ENCODE results near the gene CYTH1. TPM values are rescaled to one million over a fixed set of nuclear protein-coding genes. Genes with fewer than 3 reads are reported as not detected.

Gene CYTH1
- total and polyA plus RNA-seq, 10 of the 15 experiments (the other 5 are each of a cell fraction or from before 2014, with no cell fraction given) = 6.6 to 188 (median 145) TPM

DNA sequence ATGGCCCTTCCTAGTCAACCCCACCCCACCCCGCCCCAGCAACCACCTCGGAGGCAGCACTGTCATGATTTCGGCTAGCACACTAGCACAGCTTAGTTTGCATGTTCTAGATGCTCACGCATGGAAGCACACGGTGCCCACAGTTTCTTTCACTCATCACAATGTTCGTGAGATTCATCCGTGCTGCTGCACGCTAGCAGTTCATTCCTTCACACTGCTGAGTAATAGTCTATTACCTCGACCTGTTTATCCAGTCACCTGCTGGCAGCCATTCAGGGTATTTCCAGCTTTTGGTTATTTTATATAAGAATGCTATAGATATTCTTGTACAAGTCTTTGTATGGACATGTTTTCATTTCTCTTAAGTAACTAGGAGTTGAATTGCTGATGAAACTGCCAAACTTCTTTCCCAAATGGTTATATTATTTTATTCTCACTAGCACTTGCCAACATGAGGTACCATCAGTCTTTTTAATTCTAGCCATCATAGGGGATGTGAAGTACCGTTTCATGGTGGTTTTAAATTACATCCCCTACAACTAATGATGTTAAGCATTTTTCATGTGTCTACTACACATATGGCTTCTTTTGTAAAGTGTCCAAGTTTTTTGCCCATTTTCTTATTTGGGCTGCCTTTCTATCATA lies 75.7 kb downstream of the CYTH1 start (continued):
- TF ChIP-seq, protein P1, sequence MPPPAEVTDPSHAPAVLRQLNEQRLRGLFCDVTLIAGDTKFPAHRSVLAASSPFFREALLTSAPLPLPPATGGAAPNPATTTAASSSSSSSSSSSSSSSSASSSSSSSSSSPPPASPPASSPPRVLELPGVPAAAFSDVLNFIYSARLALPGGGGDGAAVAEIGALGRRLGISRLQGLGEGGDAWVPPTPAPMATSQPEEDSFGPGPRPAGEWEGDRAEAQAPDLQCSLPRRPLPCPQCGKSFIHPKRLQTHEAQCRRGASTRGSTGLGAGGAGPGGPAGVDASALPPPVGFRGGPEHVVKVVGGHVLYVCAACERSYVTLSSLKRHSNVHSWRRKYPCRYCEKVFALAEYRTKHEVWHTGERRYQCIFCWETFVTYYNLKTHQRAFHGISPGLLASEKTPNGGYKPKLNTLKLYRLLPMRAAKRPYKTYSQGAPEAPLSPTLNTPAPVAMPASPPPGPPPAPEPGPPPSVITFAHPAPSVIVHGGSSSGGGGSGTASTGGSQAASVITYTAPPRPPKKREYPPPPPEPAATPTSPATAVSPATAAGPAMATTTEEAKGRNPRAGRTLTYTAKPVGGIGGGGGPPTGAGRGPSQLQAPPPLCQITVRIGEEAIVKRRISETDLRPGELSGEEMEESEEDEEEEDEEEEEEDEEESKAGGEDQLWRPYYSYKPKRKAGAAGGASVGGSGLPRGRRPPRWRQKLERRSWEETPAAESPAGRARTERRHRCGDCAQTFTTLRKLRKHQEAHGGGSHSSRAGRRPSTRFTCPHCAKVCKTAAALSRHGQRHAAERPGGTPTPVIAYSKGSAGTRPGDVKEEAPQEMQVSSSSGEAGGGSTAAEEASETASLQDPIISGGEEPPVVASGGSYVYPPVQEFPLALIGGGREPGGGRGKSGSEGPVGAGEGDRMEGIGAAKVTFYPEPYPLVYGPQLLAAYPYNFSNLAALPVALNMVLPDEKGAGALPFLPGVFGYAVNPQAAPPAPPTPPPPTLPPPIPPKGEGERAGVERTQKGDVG (CRISPR knock-in tag; IDR thresholded peaks at IDR 0.05) = no peak
- TF ChIP-seq CEBPZ (IDR thresholded peaks at IDR 0.05; ENCODE audit: low read depth, low read length) (no peak), IRF4 (IDR thresholded peaks at IDR 0.05; ENCODE audit: low read depth, low read length) (peak; percentile 79; the same call in 1 of the 2 replicates), TCF7 (IDR thresholded peaks at IDR 0.05; ENCODE audit: borderline replicate concordance) (0 out of 2 replicates have a peak, but pooled peaks have one; percentile 12), POU2F2 (IDR thresholded peaks at IDR 0.05; ENCODE audit: borderline replicate concordance, low read depth, low read length) (peak; percentile 95), JUNB (IDR thresholded peaks at IDR 0.05) (peak; percentile 71), ZBED1 (IDR thresholded peaks at IDR 0.05; ENCODE audit: borderline replicate concordance) (peak; percentile 89; the same call in 1 of the 2 replicates), NBN (IDR thresholded peaks at IDR 0.05) (peak; percentile 88), CHD4 (IDR thresholded peaks at IDR 0.05) (no peak), ZNF384 (IDR thresholded peaks at IDR 0.05; ENCODE audit: borderline replicate concordance, low read depth, low read length) (no peak), CEBPB (IDR thresholded peaks at IDR 0.05; ENCODE audit: borderline replicate concordance in 1 of 2, low read depth in 2 of 2, low read length in 2 of 2) (0 out of 4 replicates have a peak, but pooled peaks of 1 of the 2 experiments have one; percentile 61), CHD1 (IDR thresholded peaks at IDR 0.05; ENCODE audit: low read depth, low read length) (no peak), PAX8 (IDR thresholded peaks at IDR 0.05) (no peak), EZH2 (IDR thresholded peaks at IDR 0.05; ENCODE audit: borderline replicate concordance, control insufficient read depth, low read depth, low read length) (no peak), ZBTB11 (CRISPR knock-in tag; IDR thresholded peaks at IDR 0.05) (no peak), ZNF274 (IDR thresholded peaks at IDR 0.05; ENCODE audit: insufficient read depth, insufficient read length) (no peak), RUNX3 (IDR thresholded peaks at IDR 0.05; ENCODE audit: low read length) (peak; percentile 92)
- TF ChIP-seq, protein P2, sequence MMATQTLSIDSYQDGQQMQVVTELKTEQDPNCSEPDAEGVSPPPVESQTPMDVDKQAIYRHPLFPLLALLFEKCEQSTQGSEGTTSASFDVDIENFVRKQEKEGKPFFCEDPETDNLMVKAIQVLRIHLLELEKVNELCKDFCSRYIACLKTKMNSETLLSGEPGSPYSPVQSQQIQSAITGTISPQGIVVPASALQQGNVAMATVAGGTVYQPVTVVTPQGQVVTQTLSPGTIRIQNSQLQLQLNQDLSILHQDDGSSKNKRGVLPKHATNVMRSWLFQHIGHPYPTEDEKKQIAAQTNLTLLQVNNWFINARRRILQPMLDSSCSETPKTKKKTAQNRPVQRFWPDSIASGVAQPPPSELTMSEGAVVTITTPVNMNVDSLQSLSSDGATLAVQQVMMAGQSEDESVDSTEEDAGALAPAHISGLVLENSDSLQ (IDR thresholded peaks at IDR 0.05) = peak; percentile 72

Measured in GM12878 (cell line).